HepG2 (cell line): ENCODE measurements around the gene NSD1. TPM values are rescaled to one million over a fixed set of nuclear protein-coding genes. Genes with fewer than 3 reads are reported as not detected.

Experiments
- CEBPG ChIP-seq: IDR thresholded peaks from 2 replicates; pipeline ENCODE4 v1.6.1; 2016
- KLF13 ChIP-seq: sonication (generic); formaldehyde crosslinking; IDR thresholded peaks from 2 replicates; pipeline ENCODE4 v1.4.0; 2020; ENCODE audit warnings: mild to moderate bottlenecking, missing genetic modification reagents
- SAP130 ChIP-seq: IDR thresholded peaks from 2 replicates; pipeline ENCODE4 v1.6.1; 2016; ENCODE audit warnings: low read depth
- ZNF232 ChIP-seq: sonication (generic); formaldehyde crosslinking; IDR thresholded peaks from 2 replicates; pipeline ENCODE4 v1.4.0; 2020; ENCODE audit warnings: missing genetic modification reagents, borderline replicate concordance
- ZNF263 ChIP-seq: sonication (generic); formaldehyde crosslinking; IDR thresholded peaks from 2 replicates; pipeline ENCODE4 v1.4.0; 2020; ENCODE audit warnings: missing genetic modification reagents
- ZNF331 ChIP-seq: sonication (generic); formaldehyde crosslinking; IDR thresholded peaks from 2 replicates; pipeline ENCODE4 v1.4.0; 2020; ENCODE audit warnings: missing genetic modification reagents
- ZNF747 ChIP-seq: sonication (generic); formaldehyde crosslinking; IDR thresholded peaks from 2 replicates; pipeline ENCODE4 v1.8.1; 2023; ENCODE audit warnings: missing genetic modification reagents, mild to moderate bottlenecking, borderline replicate concordance
- polyA plus RNA-seq, 8 experiments: library from polyadenylated mRNA; depleted of rRNA in 3 of 8; stranded (reverse) in 7 of 8; unstranded in 1 of 8; fragments of >200 nt; fragmentation: Illumina TruSeq in 4 of 8; extraction: Trizol in 4 of 8; gene quantifications; 2 replicates each; pipeline versions ENCODE4 v1.2.1 to v1.2.3, GENCODE V29; 2011 to 2016; ENCODE audit warnings: low read depth in 4 of 8, missing spikeins in 1 of 8, mixed read lengths in 1 of 8; ENCODE audit not compliant: insufficient read depth in 1 of 8
- total RNA-seq, 5 experiments: library from RNA; depleted of rRNA; stranded (reverse); fragments of >200 nt; fragmentation: Illumina TruSeq; extraction: Trizol; gene quantifications; 2 replicates each; pipeline ENCODE4 v1.2.3, GENCODE V29; 2016; ENCODE audit warnings: low read depth in 1 of 5
- TF ChIP-seq, protein P1 (sequence below): sonication (generic); formaldehyde crosslinking; IDR thresholded peaks from 2 replicates; pipeline ENCODE4 v1.4.0; 2020; ENCODE audit warnings: missing genetic modification reagents
- TF ChIP-seq, protein P2 (sequence below): sonication (generic); formaldehyde crosslinking; IDR thresholded peaks from 2 replicates; pipeline ENCODE4 v1.9.0; 2022; ENCODE audit warnings: low read depth, missing genetic modification reagents
- TF ChIP-seq, protein P3 (sequence below): sonication (generic); formaldehyde crosslinking; IDR thresholded peaks from 2 replicates; pipeline ENCODE4 v1.4.0; 2020; ENCODE audit warnings: missing genetic modification reagents
- TF ChIP-seq, protein P4 (sequence below): sonication (generic); formaldehyde crosslinking; IDR thresholded peaks from 2 replicates; pipeline ENCODE4 v1.5.1; 2020; ENCODE audit warnings: mild to moderate bottlenecking, missing genetic modification reagents, moderate library complexity
- TF ChIP-seq, protein P5 (sequence below): sonication (generic); formaldehyde crosslinking; IDR thresholded peaks from 2 replicates; pipeline ENCODE4 v1.4.0; 2020; ENCODE audit warnings: missing genetic modification reagents
- TF ChIP-seq, protein P6 (sequence below): sonication (generic); formaldehyde crosslinking; IDR thresholded peaks from 2 replicates; pipeline ENCODE4 v1.4.0; 2020; ENCODE audit warnings: missing genetic modification reagents, mild to moderate bottlenecking, borderline replicate concordance

NSD1 gene
- total and polyA plus RNA-seq, 2 of the 13 experiments (the other 11 are each of a cell fraction or from before 2014, with no cell fraction given): 0.01 to 0.09 TPM

DNA sequence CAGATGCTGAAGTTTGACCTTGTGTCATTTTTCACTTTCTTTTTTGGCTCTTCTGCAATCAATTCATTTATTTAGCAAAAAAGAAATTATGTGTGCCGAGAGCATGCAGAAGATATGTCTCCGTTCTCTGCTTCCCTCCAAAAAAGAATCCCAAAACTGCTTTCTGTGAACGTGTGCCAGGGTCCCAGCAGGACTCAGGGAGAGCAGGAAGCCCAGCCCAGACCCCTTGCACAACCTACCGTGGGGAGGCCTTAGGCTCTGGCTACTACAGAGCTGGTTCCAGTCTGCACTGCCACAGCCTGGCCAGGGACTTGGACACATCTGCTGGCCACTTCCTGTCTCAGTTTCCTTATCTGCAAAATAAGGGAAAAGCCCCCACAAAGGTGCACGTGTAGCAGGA, 44.4 kb upstream of the NSD1 start (continued):
- TF ChIP-seq, protein P1, sequence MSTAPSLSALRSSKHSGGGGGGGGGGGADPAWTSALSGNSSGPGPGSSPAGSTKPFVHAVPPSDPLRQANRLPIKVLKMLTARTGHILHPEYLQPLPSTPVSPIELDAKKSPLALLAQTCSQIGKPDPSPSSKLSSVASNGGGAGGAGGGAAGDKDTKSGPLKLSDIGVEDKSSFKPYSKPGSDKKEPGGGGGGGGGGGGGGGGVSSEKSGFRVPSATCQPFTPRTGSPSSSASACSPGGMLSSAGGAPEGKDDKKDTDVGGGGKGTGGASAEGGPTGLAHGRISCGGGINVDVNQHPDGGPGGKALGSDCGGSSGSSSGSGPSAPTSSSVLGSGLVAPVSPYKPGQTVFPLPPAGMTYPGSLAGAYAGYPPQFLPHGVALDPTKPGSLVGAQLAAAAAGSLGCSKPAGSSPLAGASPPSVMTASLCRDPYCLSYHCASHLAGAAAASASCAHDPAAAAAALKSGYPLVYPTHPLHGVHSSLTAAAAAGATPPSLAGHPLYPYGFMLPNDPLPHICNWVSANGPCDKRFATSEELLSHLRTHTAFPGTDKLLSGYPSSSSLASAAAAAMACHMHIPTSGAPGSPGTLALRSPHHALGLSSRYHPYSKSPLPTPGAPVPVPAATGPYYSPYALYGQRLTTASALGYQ (CRISPR knock-in tag): no peak
- TF ChIP-seq, protein P2, sequence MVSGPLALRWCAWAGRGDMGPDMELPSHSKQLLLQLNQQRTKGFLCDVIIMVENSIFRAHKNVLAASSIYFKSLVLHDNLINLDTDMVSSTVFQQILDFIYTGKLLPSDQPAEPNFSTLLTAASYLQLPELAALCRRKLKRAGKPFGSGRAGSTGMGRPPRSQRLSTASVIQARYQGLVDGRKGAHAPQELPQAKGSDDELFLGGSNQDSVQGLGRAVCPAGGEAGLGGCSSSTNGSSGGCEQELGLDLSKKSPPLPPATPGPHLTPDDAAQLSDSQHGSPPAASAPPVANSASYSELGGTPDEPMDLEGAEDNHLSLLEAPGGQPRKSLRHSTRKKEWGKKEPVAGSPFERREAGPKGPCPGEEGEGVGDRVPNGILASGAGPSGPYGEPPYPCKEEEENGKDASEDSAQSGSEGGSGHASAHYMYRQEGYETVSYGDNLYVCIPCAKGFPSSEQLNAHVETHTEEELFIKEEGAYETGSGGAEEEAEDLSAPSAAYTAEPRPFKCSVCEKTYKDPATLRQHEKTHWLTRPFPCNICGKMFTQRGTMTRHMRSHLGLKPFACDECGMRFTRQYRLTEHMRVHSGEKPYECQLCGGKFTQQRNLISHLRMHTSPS (CRISPR knock-in tag): no peak
- TF ChIP-seq ZNF263 (0 out of 2 replicates have a peak, but pooled peaks have one; percentile 24), ZNF232 (CRISPR knock-in tag) (0 out of 2 replicates have a peak, but pooled peaks have one; percentile 44), KLF13 (no peak), ZNF331 (CRISPR knock-in tag) (0 out of 2 replicates have a peak, but pooled peaks have one; percentile 17), CEBPG (CRISPR knock-in tag) (peak; percentile 53; the same call in 1 of the 2 replicates), SAP130 (CRISPR knock-in tag) (0 out of 2 replicates have a peak, but pooled peaks have one; percentile 20), ZNF747 (CRISPR knock-in tag) (peak; percentile 15; the same call in 1 of the 2 replicates)
- TF ChIP-seq, protein P3, sequence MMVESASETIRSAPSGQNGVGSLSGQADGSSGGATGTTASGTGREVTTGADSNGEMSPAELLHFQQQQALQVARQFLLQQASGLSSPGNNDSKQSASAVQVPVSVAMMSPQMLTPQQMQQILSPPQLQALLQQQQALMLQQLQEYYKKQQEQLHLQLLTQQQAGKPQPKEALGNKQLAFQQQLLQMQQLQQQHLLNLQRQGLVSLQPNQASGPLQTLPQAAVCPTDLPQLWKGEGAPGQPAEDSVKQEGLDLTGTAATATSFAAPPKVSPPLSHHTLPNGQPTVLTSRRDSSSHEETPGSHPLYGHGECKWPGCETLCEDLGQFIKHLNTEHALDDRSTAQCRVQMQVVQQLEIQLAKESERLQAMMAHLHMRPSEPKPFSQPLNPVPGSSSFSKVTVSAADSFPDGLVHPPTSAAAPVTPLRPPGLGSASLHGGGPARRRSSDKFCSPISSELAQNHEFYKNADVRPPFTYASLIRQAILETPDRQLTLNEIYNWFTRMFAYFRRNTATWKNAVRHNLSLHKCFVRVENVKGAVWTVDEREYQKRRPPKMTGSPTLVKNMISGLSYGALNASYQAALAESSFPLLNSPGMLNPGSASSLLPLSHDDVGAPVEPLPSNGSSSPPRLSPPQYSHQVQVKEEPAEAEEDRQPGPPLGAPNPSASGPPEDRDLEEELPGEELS (CRISPR knock-in tag): no peak
- TF ChIP-seq, protein P4, sequence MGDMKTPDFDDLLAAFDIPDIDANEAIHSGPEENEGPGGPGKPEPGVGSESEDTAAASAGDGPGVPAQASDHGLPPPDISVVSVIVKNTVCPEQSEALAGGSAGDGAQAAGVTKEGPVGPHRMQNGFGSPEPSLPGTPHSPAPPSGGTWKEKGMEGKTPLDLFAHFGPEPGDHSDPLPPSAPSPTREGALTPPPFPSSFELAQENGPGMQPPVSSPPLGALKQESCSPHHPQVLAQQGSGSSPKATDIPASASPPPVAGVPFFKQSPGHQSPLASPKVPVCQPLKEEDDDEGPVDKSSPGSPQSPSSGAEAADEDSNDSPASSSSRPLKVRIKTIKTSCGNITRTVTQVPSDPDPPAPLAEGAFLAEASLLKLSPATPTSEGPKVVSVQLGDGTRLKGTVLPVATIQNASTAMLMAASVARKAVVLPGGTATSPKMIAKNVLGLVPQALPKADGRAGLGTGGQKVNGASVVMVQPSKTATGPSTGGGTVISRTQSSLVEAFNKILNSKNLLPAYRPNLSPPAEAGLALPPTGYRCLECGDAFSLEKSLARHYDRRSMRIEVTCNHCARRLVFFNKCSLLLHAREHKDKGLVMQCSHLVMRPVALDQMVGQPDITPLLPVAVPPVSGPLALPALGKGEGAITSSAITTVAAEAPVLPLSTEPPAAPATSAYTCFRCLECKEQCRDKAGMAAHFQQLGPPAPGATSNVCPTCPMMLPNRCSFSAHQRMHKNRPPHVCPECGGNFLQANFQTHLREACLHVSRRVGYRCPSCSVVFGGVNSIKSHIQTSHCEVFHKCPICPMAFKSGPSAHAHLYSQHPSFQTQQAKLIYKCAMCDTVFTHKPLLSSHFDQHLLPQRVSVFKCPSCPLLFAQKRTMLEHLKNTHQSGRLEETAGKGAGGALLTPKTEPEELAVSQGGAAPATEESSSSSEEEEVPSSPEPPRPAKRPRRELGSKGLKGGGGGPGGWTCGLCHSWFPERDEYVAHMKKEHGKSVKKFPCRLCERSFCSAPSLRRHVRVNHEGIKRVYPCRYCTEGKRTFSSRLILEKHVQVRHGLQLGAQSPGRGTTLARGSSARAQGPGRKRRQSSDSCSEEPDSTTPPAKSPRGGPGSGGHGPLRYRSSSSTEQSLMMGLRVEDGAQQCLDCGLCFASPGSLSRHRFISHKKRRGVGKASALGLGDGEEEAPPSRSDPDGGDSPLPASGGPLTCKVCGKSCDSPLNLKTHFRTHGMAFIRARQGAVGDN (CRISPR knock-in tag): peak; percentile 35; the same call in 1 of the 2 replicates
- TF ChIP-seq, protein P5, sequence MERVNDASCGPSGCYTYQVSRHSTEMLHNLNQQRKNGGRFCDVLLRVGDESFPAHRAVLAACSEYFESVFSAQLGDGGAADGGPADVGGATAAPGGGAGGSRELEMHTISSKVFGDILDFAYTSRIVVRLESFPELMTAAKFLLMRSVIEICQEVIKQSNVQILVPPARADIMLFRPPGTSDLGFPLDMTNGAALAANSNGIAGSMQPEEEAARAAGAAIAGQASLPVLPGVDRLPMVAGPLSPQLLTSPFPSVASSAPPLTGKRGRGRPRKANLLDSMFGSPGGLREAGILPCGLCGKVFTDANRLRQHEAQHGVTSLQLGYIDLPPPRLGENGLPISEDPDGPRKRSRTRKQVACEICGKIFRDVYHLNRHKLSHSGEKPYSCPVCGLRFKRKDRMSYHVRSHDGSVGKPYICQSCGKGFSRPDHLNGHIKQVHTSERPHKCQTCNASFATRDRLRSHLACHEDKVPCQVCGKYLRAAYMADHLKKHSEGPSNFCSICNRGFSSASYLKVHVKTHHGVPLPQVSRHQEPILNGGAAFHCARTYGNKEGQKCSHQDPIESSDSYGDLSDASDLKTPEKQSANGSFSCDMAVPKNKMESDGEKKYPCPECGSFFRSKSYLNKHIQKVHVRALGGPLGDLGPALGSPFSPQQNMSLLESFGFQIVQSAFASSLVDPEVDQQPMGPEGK: peak; percentile 7; the same call in 1 of the 2 replicates
- TF ChIP-seq, protein P6, sequence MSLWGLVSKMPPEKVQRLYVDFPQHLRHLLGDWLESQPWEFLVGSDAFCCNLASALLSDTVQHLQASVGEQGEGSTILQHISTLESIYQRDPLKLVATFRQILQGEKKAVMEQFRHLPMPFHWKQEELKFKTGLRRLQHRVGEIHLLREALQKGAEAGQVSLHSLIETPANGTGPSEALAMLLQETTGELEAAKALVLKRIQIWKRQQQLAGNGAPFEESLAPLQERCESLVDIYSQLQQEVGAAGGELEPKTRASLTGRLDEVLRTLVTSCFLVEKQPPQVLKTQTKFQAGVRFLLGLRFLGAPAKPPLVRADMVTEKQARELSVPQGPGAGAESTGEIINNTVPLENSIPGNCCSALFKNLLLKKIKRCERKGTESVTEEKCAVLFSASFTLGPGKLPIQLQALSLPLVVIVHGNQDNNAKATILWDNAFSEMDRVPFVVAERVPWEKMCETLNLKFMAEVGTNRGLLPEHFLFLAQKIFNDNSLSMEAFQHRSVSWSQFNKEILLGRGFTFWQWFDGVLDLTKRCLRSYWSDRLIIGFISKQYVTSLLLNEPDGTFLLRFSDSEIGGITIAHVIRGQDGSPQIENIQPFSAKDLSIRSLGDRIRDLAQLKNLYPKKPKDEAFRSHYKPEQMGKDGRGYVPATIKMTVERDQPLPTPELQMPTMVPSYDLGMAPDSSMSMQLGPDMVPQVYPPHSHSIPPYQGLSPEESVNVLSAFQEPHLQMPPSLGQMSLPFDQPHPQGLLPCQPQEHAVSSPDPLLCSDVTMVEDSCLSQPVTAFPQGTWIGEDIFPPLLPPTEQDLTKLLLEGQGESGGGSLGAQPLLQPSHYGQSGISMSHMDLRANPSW (CRISPR knock-in tag): no peak
